Mammary microvascular endothelial cell (primary cell): ENCODE results near the gene EPS8L1. TPM values are rescaled to one million over a fixed set of nuclear protein-coding genes. Genes with fewer than 3 reads are reported as not detected.

Experiments used
- total RNA-seq: library from RNA; depleted of rRNA; stranded (reverse); fragments of >200 nt; gene quantifications from 2 replicates; pipeline ENCODE4 v1.2.3, GENCODE V29; 2015

The EPS8L1 gene
- 12.6 and 14.7 TPM in 2 replicates for total RNA-seq

DNA sequence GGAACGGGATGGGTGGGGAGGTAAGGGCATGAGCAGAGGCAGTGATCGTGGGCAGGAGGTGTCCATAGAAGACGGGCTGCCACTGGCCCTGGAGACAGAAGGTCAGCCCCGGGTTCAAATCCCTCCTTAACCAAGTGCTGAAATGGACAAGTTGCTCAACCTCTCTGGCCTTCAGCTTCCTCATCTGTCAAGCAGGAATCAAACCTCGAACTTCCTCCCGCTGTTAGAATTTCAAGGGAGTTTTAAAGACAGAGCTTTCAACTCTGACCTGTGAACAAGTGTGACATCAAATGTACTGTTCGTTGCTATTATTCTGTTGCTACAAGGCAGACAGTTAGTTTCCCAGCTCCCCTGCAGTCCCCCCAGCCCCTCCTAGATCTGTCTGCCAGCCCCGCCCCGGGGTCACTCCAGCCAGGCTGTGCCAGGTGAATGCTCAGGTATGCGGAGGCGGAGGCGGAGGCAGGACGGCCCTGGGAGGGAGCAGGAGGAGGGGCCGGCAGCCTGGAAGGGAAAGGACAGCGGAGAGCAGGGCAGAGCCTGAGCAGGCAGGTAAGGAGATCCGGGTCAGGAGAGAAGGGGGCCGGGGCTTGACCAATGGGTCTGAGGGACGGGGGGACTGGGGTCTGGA, at the start of gene EPS8L1:
TSS of gene EPS8L1 (plus strand) at position 499 of the 628 bp plus-strand sequence. CDS start 576 bp downstream, outside the sequence.

GRCh38 chr19:55062735-55063491, 12.8 kb upstream of the EPS8L1 start, which contains the start of gene RDH13:
Gene RDH13, minus strand, starts transcription at chr19:55063148. Its CDS starts 116 bp downstream, at chr19:55063032.

DNA sequence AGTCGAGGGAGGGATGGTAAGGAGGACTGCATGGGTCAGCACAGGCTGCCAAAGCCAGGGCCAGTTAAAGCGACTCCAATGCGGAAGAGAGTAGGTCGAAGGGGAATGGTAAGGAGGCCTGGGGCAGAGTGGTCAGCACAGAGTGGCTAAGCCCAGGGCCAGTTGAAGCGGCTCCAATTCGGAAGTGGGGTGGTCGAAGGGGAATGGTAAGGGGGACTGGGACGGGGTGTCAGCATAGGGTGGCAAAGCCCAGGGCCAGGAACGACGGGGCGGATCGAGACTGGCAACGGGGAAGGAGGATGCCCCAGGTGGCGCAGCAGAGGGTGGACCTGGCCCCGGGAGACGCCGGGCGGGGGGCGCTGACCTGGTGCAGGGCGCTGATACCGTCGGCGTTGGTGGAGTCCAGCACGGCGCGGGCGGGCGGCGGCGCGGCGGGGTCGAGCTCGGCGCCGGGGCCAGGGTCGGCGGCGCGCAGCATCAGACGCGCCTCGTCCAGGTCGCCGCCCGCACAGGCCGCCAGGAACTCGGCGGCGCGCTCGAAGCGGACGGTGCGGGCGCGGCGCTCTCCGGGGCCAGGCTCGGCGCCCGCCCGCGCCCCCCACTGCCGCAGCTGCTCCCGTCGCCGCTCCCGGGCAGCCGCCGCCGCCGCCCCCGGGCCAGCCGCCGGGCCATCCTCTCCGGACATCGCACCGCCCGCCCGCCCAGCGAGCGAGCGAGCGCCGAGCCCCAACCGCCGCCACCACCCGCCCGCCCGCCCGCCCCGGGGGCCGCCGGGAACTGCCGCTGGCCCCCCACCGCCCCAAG, 41.4 kb downstream of the EPS8L1 start, which contains the start of gene PPP1R12C:
TSS of gene PPP1R12C (minus strand) at position 779 of the 804 bp plus-strand sequence. CDS start at position 685, 94 bp downstream.

Other genes with a start within 250 kb of the EPS8L1 start
- not detected in 2 replicates for gene KIR2DS4, start 243.2 kb upstream of the EPS8L1 start, total RNA-seq
- gene KIR3DL2, start 225.4 kb upstream of the EPS8L1 start, total RNA-seq, result not detected in 2 replicates
- gene FCAR, start 201.6 kb upstream of the EPS8L1 start, total RNA-seq, result not detected in 2 replicates
- gene NCR1, start 169.7 kb upstream of the EPS8L1 start, total RNA-seq, result not detected in 2 replicates
- gene NLRP7, start 128.3 kb upstream of the EPS8L1 start, total RNA-seq, result not detected in 2 replicates
- gene NLRP2, start 109.5 kb upstream of the EPS8L1 start, total RNA-seq, result 0.25 and 1.4 TPM in 2 replicates
- not detected in 2 replicates for gene GP6, start 37.6 kb upstream of the EPS8L1 start, total RNA-seq
- gene RDH13, start 12.7 kb upstream of the EPS8L1 start, total RNA-seq, result 8.1 and 8.8 TPM in 2 replicates
- 58.8 and 64.1 TPM in 2 replicates for gene PPP1R12C, start 41.8 kb downstream of the EPS8L1 start, total RNA-seq
- 0.79 and 3.1 TPM in 2 replicates for gene TNNT1, start 73.3 kb downstream of the EPS8L1 start, total RNA-seq
- gene TNNI3, start 81.9 kb downstream of the EPS8L1 start, total RNA-seq, result not detected in 2 replicates
- gene DNAAF3, start 90.7 kb downstream of the EPS8L1 start, total RNA-seq, result 0.79 and 1.8 TPM in 2 replicates
- gene SYT5, start 104.4 kb downstream of the EPS8L1 start, total RNA-seq, result not detected in 2 replicates
- 3.1 and 5.3 TPM in 2 replicates for gene PTPRH, start 133.6 kb downstream of the EPS8L1 start, total RNA-seq
- 0.27 and 1.7 TPM in 2 replicates for gene TMEM86B, start 152.9 kb downstream of the EPS8L1 start, total RNA-seq
- 44.7 and 51.5 TPM in 2 replicates for gene PPP6R1, start 183.1 kb downstream of the EPS8L1 start, total RNA-seq
- gene HSPBP1, start 204.2 kb downstream of the EPS8L1 start, total RNA-seq, result 44.3 and 63.8 TPM in 2 replicates
- 0.25 and 0.27 TPM in 2 replicates for gene BRSK1, start 208.1 kb downstream of the EPS8L1 start, total RNA-seq
- not detected in 2 replicates for gene TMEM150B, start 249.5 kb downstream of the EPS8L1 start, total RNA-seq